ENCODE measurements around the gene MOB1A.
A peak's percentile ranks its signal among the peaks of the same experiment; 100 is the strongest.

The MOB1A gene

GRCh38 chr2:74205596-74205995 is 26.9 kb upstream of the MOB1A start:
- TF ChIP-seq, protein P1, sequence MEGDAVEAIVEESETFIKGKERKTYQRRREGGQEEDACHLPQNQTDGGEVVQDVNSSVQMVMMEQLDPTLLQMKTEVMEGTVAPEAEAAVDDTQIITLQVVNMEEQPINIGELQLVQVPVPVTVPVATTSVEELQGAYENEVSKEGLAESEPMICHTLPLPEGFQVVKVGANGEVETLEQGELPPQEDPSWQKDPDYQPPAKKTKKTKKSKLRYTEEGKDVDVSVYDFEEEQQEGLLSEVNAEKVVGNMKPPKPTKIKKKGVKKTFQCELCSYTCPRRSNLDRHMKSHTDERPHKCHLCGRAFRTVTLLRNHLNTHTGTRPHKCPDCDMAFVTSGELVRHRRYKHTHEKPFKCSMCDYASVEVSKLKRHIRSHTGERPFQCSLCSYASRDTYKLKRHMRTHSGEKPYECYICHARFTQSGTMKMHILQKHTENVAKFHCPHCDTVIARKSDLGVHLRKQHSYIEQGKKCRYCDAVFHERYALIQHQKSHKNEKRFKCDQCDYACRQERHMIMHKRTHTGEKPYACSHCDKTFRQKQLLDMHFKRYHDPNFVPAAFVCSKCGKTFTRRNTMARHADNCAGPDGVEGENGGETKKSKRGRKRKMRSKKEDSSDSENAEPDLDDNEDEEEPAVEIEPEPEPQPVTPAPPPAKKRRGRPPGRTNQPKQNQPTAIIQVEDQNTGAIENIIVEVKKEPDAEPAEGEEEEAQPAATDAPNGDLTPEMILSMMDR (conservative IDR thresholded peaks at IDR 0.05; ENCODE audit: low read depth, low read length), result no peak
- no peak for DNase-seq (ENCODE audit: low read depth)
- H3K4me3 ChIP-seq (ENCODE audit: low read depth, low read length), result no peak overlapping the region

DNA sequence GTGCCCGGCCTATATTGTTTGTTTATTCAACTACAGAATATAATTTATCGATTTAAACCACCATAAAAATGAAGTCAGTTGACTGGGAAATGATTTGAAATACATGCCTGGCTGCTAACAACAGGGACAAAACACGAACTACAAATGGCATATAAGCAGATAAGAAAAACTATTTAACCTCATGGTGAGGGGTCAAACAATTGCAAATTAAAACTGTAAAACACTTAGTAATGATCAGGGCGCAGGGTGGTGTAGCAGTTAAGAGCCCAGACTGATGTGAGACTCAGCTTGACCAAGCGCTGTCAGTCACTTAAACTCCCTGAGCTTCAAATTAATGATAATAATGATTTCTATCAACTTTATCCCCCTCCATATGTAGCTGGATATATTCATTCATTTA is 26.4 kb upstream of the MOB1A start:
- no peak for DNase-seq (ENCODE audit: low read depth)
- H3K4me3 ChIP-seq (ENCODE audit: low read depth, low read length), result no peak overlapping the region
- TF ChIP-seq, protein P1 (conservative IDR thresholded peaks at IDR 0.05; ENCODE audit: low read depth, low read length), result no peak

- H3K4me3 ChIP-seq (ENCODE audit: low read depth, low read length), result no peak overlapping the region
- TF ChIP-seq, protein P1 (conservative IDR thresholded peaks at IDR 0.05; ENCODE audit: low read depth, low read length), result no peak
- no peak for DNase-seq (ENCODE audit: low read depth)
Observed at GRCh38 chr2:74204436-74204835, 25.8 kb upstream of the MOB1A start.

DNA sequence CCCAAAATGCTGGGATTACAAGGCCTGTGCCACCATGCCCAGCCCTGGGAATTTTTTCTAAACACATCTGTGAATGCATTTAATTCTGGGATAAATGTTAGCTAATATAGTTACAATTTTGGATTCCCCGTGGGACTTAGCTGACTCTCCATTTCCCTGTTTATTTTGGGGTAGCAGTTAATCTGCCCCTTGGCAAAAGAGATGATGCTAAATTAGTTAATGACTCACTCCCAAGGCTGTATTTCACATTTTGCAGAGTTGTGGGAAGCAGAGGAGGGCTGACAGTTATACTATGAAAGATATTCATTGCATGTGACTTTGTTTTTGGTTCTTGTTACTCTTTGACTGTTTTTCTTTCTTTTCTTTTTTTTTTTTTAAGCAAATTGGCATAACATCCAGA is 22.9 kb upstream of the MOB1A start:
- TF ChIP-seq, protein P1 (conservative IDR thresholded peaks at IDR 0.05; ENCODE audit: low read depth, low read length), result no peak
- H3K4me3 ChIP-seq (ENCODE audit: low read depth, low read length), result no peak overlapping the region
- DNase-seq (ENCODE audit: low read depth), result peak; percentile 50

- no peak overlapping the region for H3K4me3 ChIP-seq (ENCODE audit: low read depth, low read length)
- DNase-seq (ENCODE audit: low read depth), result no peak
- TF ChIP-seq, protein P1 (conservative IDR thresholded peaks at IDR 0.05; ENCODE audit: low read depth, low read length), result no peak
Observed at GRCh38 chr2:74201196-74201595, 22.5 kb upstream of the MOB1A start.

- DNase-seq (ENCODE audit: low read depth), result peak; percentile 41
- TF ChIP-seq, protein P1 (conservative IDR thresholded peaks at IDR 0.05; ENCODE audit: low read depth, low read length), result no peak
- peak overlapping the region; percentile 97 for H3K4me3 ChIP-seq (ENCODE audit: low read depth, low read length)
Observed at GRCh38 chr2:74199871-74200305, 21.2 kb upstream of the MOB1A start.

GRCh38 chr2:74199275-74199701 is 20.6 kb upstream of the MOB1A start:
- no peak for DNase-seq (ENCODE audit: low read depth)
- TF ChIP-seq, protein P1 (conservative IDR thresholded peaks at IDR 0.05; ENCODE audit: low read depth, low read length), result no peak
- H3K4me3 ChIP-seq (ENCODE audit: low read depth, low read length), result peak overlapping the region; percentile 97

Data from choroid plexus epithelial cell (primary cell).